HG02588 (cell line): Measurements from ENCODE around the gene DISC1.
"Not testable (repeated sequence)": the region's sequence is repeated elsewhere in the genome, so short reads cannot be mapped to it uniquely, and the experiment has no call there.

Source experiments
- ATAC-seq: cut with Tn5 transposase; IDR thresholded peaks from one replicate; pipeline ENCODE4 v1.9.1; 2021; ENCODE audit warnings: mild to moderate bottlenecking, moderate library complexity; ENCODE audit not compliant: unreplicated experiment

The DISC1 gene

GRCh38 chr1:231761747-231762541, 135.4 kb downstream of the DISC1 start:
- no peak for ATAC-seq

GRCh38 chr1:231763456-231763855, 136.9 kb downstream of the DISC1 start:
- no peak for ATAC-seq

GRCh38 chr1:231765825-231766224, 139.2 kb downstream of the DISC1 start:
- ATAC-seq: not testable (repeated sequence)

- ATAC-seq: no peak
Observed at GRCh38 chr1:231767471-231767870, 140.9 kb downstream of the DISC1 start.

- no peak for ATAC-seq
Observed at GRCh38 chr1:231768416-231768815, 141.8 kb downstream of the DISC1 start.

- ATAC-seq: no peak
Observed at GRCh38 chr1:231770506-231771175, 144.1 kb downstream of the DISC1 start.

GRCh38 chr1:231774719-231775335, 148.2 kb downstream of the DISC1 start:
- ATAC-seq: no peak

- ATAC-seq: no peak
Observed at GRCh38 chr1:231776010-231776756, 149.6 kb downstream of the DISC1 start.

GRCh38 chr1:231776757-231777062, 150.1 kb downstream of the DISC1 start:
- no peak for ATAC-seq

- no peak for ATAC-seq
Observed at GRCh38 chr1:231778009-231778719, 151.6 kb downstream of the DISC1 start.

- no peak for ATAC-seq
Observed at GRCh38 chr1:231779081-231779480, 152.5 kb downstream of the DISC1 start.

GRCh38 chr1:231781892-231782291, 155.3 kb downstream of the DISC1 start:
- no peak for ATAC-seq

GRCh38 chr1:231785073-231785472, 158.5 kb downstream of the DISC1 start:
- not testable (repeated sequence) for ATAC-seq

GRCh38 chr1:231786126-231786525, 159.5 kb downstream of the DISC1 start:
- ATAC-seq: no peak

GRCh38 chr1:231792634-231793033, 166.0 kb downstream of the DISC1 start:
- ATAC-seq: no peak

GRCh38 chr1:231793893-231794292, 167.3 kb downstream of the DISC1 start:
- ATAC-seq: no peak

GRCh38 chr1:231796141-231796540, 169.6 kb downstream of the DISC1 start:
- no peak for ATAC-seq

GRCh38 chr1:231799363-231799986, 172.9 kb downstream of the DISC1 start:
- ATAC-seq: no peak

- ATAC-seq: no peak
Observed at GRCh38 chr1:231800108-231800507, 173.5 kb downstream of the DISC1 start.

GRCh38 chr1:231801042-231801585, 174.5 kb downstream of the DISC1 start:
- no peak for ATAC-seq
